SIG-M5 treated with dmso at 0.1 percent for 504 hours (cell line): ENCODE measurements around the gene ATP2A3.

Experiments
- DNase-seq: peaks from one replicate; lab custom pipeline; 2025; ENCODE audit not compliant: unreplicated experiment; lab: John Stamatoyannopoulos, UW

ATP2A3 gene

DNA sequence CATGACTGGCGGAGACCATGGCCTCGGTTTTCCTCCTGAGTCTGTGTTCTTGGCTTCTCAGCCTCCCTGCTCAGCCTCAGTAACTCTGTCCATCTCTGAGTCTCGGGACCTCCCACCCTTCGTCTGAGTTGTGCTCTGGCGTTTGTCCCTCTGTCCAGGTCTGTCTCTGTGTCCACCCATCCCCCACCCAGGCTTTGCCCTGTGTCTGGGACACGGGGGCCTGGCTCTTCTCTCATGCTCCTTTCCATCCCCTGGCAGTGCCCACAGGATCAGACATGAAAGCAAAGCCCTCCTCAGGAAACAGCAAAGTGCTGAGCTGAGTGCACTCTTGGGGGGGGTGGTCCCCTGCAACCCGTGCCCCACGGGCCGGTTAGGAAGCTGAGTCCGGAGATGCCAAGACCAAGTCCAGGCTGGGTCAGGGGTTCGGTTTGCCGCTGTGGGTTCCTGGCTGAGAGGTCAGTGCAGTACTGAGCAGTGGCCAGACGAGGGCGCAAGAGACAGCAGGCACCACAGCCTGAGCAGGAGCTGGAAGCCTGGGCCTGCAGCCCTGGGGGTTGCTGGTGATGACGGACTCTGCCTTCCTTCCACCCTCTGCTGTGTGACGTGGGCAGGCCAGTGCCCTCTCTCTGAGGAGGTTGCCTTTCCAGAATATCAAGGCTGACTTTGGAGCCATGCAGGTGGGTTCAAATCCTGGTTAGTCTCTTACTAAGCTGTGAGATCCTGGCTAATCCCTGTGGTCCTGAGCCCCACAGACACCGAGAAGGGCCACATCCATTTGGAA lies 50.5 kb downstream of the ATP2A3 start:
- DNase-seq = peak; percentile 79

DNA sequence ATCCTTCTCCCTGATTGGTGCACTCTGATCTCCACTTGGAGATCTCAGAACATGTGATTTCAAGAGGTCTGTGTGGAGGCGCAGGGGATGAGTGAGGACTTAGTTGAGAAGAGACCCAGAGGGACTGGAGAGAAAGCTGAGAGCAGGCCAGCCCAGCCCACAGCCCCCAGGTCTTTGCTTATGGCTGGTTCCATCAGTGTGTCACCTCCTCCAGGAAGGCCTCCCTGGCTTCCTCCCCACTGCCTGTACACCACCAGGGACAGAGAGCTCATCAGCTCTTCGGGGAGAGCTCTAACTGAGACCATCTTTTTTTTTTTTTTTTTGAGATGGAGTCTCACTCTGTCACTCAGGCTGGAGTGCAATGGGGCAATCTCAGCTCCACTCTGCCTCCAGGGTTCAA lies 51.4 kb downstream of the ATP2A3 start:
- DNase-seq = no peak

- DNase-seq = peak; percentile 93
These were observed 52.8 kb downstream of the ATP2A3 start for GRCh38 chr17:3911271-3912053.

DNA sequence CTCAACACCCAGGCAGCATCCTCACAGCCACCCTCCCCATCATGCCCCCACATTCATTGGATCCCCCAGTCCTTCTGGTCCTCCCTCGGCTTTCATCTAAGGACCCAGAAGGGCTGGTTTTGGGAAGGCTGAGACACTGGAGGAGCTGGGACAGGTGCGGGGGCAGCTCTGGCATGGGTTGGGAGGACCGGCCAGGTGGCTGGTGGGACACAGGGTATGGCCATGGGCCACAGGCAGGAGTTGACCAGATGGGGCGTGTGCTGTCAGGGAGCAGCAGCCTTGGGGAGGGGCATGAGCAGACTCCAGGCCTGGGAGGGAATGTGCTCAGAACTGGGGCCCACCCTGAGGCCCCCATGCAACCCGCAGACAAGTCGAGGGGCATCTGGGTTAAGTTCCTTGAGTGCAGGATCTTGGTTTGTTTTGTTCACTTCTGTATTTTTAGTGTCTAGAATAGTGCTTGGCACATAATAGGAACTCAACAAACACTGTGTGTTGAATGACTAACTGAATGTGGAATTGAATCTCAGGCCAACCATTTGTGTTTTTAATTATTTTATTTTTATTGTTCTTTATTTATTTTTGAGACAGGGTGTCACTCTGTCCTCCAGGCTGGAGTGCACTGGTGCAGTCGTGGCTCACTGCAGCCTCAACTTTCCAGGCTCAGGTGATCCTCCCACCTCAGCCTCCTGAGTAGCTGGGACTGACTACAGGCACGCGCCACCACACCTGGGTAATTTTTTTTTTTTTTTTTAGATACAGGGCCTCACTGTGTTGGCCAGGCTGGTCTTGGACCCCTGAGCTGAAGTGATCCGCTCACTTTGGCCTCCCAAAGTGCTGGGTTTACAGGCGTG lies 53.6 kb downstream of the ATP2A3 start:
- DNase-seq = no peak

- DNase-seq = no peak
These were observed 55.0 kb downstream of the ATP2A3 start for GRCh38 chr17:3909257-3909656.

- no peak for DNase-seq
These were observed 56.6 kb downstream of the ATP2A3 start for GRCh38 chr17:3907483-3908216.

DNA sequence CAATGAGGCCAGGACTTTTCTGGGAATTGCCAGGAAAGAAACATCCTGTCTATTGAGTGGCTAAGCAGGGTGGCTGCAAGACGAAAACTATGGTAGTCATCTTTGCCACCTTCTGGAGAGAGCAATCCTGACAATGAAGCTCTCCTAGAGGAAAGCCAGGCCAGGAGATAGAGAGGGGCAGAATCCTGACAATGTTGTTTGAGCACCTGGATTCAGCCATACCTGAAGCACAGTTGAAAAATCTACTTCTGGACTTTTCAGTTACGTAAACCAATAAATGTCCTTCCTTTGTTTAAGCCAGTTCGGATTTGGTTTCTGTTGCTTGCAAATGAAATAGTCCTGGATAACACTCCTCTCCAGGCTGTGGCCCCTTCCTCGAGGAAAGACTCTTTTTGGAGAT lies 57.4 kb downstream of the ATP2A3 start:
- no peak for DNase-seq

- DNase-seq = no peak
These were observed 59.2 kb downstream of the ATP2A3 start for GRCh38 chr17:3905017-3905520.

DNA sequence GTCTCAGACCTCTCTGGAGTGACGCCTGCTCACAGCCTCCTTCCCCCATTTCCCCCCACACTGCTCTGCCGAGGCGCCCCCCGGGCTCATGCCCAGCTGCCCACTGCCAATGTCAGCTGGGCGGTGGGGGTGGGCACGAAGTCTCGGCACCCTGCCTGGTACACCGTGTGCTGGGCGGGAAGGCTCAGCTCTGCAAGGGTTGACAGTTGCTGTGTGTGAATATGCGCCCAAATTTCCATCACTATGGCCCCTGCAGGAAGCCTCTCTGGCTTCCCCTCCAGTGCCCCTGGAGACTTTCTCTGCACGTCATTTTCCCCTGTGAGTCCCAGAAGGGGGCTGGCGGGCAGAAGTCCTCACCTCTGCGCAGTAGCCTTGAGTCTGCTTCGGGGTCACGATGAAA lies 59.7 kb downstream of the ATP2A3 start:
- DNase-seq = no peak

GRCh38 chr17:3903881-3904290 lies 60.4 kb downstream of the ATP2A3 start:
- no peak for DNase-seq

DNA sequence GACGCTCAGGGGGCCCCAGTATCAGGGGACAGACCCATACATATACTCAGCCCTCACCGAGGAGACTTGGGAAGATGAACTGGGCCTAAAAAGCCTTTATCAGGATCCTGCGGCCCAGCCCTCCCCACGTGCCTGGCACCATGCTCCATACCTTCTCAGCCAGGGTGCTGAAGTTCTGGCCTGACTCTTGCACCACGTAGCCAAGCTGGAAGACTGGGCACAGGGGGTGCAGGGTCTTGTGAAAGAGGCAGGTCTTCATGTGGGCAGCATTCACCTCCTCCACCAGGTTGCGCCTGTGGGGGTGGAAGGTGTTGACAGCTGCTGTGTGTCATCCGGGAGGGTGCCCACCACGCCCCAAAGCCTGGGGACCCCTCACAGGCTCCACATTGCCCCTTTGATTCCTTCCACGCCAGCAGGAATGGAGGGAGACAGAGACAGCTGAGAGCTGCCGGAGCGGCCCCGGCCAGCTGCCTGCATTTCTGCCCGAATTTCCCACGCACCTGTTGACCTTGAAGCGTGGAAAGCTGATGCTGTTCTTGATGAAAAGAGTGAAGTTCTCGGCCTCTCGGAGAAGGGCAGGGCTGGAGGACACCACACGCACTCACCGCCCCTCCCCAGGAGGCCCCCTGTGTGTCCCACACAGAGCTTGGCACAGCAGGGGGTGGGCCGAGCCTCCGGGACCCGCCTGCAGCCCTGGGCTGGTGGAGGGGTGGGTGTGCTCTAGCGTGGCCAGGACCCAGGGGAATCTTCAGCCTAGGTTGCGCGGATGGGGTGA lies 61.0 kb downstream of the ATP2A3 start:
- no peak for DNase-seq

- DNase-seq = no peak
These were observed 63.6 kb downstream of the ATP2A3 start for GRCh38 chr17:3900646-3901045.

GRCh38 chr17:3897731-3898130 lies 66.5 kb downstream of the ATP2A3 start:
- DNase-seq = no peak

DNA sequence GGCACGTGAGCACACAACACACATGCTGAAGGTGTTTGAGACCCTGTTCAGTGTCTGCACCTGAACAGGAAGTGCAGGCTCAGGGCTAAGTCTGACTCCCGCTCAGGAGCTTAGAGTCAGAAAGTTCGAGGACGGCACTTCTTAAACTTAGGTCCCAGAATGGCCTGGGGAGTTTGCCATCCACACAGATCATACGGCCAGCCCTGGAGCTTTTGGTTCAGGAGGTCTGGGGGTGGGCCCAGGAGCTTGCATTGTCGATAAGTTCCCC lies 67.3 kb downstream of the ATP2A3 start:
- no peak for DNase-seq

DNA sequence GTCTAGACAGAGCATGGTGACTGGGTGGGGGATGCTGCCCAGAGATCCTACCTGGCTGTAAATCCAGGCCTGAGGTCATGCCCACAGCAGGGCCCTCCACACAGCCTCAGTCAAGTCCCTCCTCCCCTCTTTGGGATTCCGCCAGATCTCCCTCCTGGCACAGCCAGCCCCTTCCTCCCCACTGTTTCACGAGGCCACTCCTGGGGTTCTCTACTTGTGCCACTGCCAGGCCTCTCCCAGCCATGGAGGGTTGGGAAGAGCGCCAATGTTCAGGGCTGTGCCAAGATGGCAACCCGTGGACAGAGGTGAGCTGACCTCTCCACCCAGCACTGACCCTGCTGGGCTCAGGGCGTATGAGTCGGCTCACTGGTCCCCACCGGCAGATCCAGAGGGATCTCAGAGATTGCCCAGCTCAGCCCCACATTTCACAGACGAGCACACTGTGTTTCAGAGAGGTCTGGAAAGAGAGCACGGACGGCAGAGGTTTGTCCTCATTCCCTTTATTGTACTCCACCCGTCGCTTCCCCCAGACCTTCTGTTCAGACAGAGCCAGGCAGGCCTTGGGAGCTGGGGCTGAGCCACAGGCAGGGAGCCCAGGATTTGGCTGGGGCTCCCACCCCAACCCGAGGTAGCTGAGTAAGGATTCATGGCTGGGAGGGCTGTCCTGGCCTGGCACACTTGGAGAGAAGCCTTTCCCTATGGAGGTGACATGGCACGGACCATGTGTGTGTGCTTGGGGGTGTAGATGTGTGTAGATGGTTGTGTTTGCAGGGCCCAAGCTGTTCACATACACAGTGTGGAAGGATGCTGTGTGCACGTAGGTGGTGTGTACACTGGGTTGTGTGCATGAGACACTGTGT lies 67.9 kb downstream of the ATP2A3 start:
- no peak for DNase-seq

GRCh38 chr17:3895354-3895753 lies 68.9 kb downstream of the ATP2A3 start:
- no peak for DNase-seq

GRCh38 chr17:3894911-3895343 lies 69.3 kb downstream of the ATP2A3 start:
- peak; percentile 52 for DNase-seq

DNA sequence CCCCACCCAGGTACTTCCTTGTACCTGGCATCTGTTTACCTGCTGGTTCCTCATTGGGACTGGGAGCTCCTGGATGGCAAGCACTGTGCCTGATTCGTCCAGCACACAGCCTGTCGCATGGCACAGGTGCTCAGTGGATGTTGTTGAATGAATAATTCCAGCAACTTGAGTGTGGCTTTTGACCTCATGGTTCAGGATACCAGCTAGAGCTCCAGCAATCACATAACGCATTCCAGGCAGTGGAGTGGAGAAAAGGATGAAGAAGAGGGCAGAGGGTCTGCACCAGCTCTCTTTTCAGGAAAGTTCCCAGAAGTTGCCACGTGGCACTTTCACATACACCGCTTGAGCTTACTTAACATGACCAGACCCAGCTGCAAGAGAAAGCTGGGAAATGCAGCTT lies 70.0 kb downstream of the ATP2A3 start:
- no peak for DNase-seq

GRCh38 chr17:3893720-3894116 lies 70.5 kb downstream of the ATP2A3 start:
- DNase-seq = no peak
